HEK293 (cell line): ENCODE measurements around the gene SRBD1.

Experiments
- CTCF ChIA-PET: fragments of 350-600 bp; formaldehyde crosslinking; extraction: SDS; loops from one replicate; lab custom pipeline; 2021; ENCODE audit warnings: antibody characterized with exemption; lab: Yijun Ruan, JAX
- POLR2A ChIA-PET: fragments of 300-600 bp; formaldehyde crosslinking; extraction: SDS; loops from one replicate; lab custom pipeline; 2020; ENCODE audit warnings: antibody characterized with exemption, inconsistent platforms; lab: Yijun Ruan, JAX
- H3K27ac ChIP-seq: fragments of 200-500 bp; sonication (Bioruptor generic); 2 replicates; pipeline ENCODE4 v1.5.1; 2014; ENCODE audit warnings: low read depth, low read length, control low read depth, inconsistent platforms; ENCODE audit errors: extremely low read depth
- H3K36me3 ChIP-seq, 2 experiments: fragments of 200-500 bp in 1 of 2; sonication (Bioruptor generic) in 1 of 2; 1 replicate in 1 of 2; 2 replicates in 1 of 2; pipeline ENCODE4 v1.5.1; 2014 to 2017; ENCODE audit warnings: inconsistent platforms in 2 of 2, low read length in 2 of 2; ENCODE audit not compliant: control insufficient read depth in 2 of 2, insufficient read depth in 1 of 2
- H3K4me1 ChIP-seq: fragments of 200-500 bp; sonication (Bioruptor generic); 2 replicates; pipeline ENCODE4 v1.5.1; 2014; ENCODE audit warnings: mild to moderate bottlenecking, low read length, inconsistent platforms; ENCODE audit not compliant: control insufficient read depth, insufficient read depth
- H3K4me3 ChIP-seq: 2 replicates; pipeline ENCODE4 v1.5.1; 2011; ENCODE audit warnings: low read depth, mild to moderate bottlenecking, control low read depth, low read length, moderate library complexity
- H3K9me3 ChIP-seq: fragments of 200-500 bp; sonication (Bioruptor generic); 2 replicates; pipeline ENCODE4 v1.5.1; 2014; ENCODE audit warnings: low read depth, low read length, inconsistent platforms; ENCODE audit not compliant: control insufficient read depth, insufficient read depth
- ELK4 ChIP-seq: IDR thresholded peaks from 2 replicates; pipeline ENCODE4 v1.6.1; 2011; ENCODE audit warnings: mild to moderate bottlenecking, low read depth, low read length, borderline replicate concordance
- GLI2 ChIP-seq: fragments of 450-650 bp; formaldehyde crosslinking; IDR thresholded peaks from 2 replicates; pipeline ENCODE4; 2017; ENCODE audit warnings: missing biosample characterization, missing genetic modification characterization, low read depth, borderline replicate concordance
- GLI4 ChIP-seq: fragments of 450-650 bp; formaldehyde crosslinking; IDR thresholded peaks from 2 replicates; pipeline ENCODE4 v1.5.1; 2016; ENCODE audit warnings: missing biosample characterization, missing genetic modification characterization
- HOXA7 ChIP-seq: sonication (generic); formaldehyde crosslinking; IDR thresholded peaks from 2 replicates; pipeline ENCODE4 v1.8.1; 2022; ENCODE audit warnings: missing genetic modification reagents, borderline replicate concordance
- MYNN ChIP-seq: fragments of 450-650 bp; formaldehyde crosslinking; IDR thresholded peaks from 2 replicates; pipeline ENCODE4 v1.5.1; 2016; ENCODE audit warnings: missing biosample characterization, missing genetic modification characterization, borderline replicate concordance
- PRDM1 ChIP-seq: fragments of 450-650 bp; formaldehyde crosslinking; IDR thresholded peaks from 2 replicates; pipeline ENCODE4; 2016; ENCODE audit warnings: missing biosample characterization, missing genetic modification characterization
- PRDM2 ChIP-seq: fragments of 450-650 bp; formaldehyde crosslinking; IDR thresholded peaks from 2 replicates; pipeline ENCODE4 v1.5.1; 2016; ENCODE audit warnings: missing biosample characterization, missing genetic modification characterization, borderline replicate concordance
- ZBTB11 ChIP-seq: fragments of 450-650 bp; formaldehyde crosslinking; conservative IDR thresholded peaks from 2 replicates; pipeline ENCODE4 v1.5.1; 2016; ENCODE audit warnings: low read depth, missing biosample characterization, missing genetic modification characterization
- ZBTB49 ChIP-seq: fragments of 450-650 bp; formaldehyde crosslinking; IDR thresholded peaks from 2 replicates; pipeline ENCODE4 v1.5.1; 2016; ENCODE audit warnings: missing biosample characterization, missing genetic modification characterization, low read depth
- ZBTB8A ChIP-seq: fragments of 450-650 bp; formaldehyde crosslinking; IDR thresholded peaks from 2 replicates; pipeline ENCODE4 v1.5.1; 2016; ENCODE audit warnings: missing biosample characterization, missing genetic modification characterization
- ZFP3 ChIP-seq: fragments of 450-650 bp; formaldehyde crosslinking; IDR thresholded peaks from 2 replicates; pipeline ENCODE4 v1.5.1; 2016; ENCODE audit warnings: low read depth, missing biosample characterization, missing genetic modification characterization
- ZNF140 ChIP-seq: fragments of 450-650 bp; formaldehyde crosslinking; IDR thresholded peaks from 2 replicates; pipeline ENCODE4 v1.5.1; 2016; ENCODE audit warnings: missing biosample characterization, missing genetic modification characterization
- ZNF311 ChIP-seq: fragments of 450-650 bp; formaldehyde crosslinking; IDR thresholded peaks from 2 replicates; pipeline ENCODE4 v1.5.1; 2017; ENCODE audit warnings: missing biosample characterization, missing genetic modification characterization, borderline replicate concordance
- ZNF37A ChIP-seq: fragments of 450-650 bp; IDR thresholded peaks from 2 replicates; pipeline ENCODE4 v1.5.1; 2018; ENCODE audit warnings: missing biosample characterization, missing genetic modification characterization
- ZNF416 ChIP-seq: fragments of 450-650 bp; formaldehyde crosslinking; IDR thresholded peaks from 2 replicates; pipeline ENCODE4 v1.5.1; 2016; ENCODE audit warnings: missing biosample characterization, missing genetic modification characterization
- ZNF530 ChIP-seq: fragments of 450-650 bp; formaldehyde crosslinking; IDR thresholded peaks from 2 replicates; pipeline ENCODE4 v1.5.1; 2016; ENCODE audit warnings: low read depth, missing biosample characterization, missing genetic modification characterization
- ZNF624 ChIP-seq: fragments of 450-650 bp; formaldehyde crosslinking; IDR thresholded peaks from 2 replicates; pipeline ENCODE4 v1.5.1; 2017; ENCODE audit warnings: missing biosample characterization, missing genetic modification characterization
- ZNF654 ChIP-seq: fragments of 450-650 bp; formaldehyde crosslinking; IDR thresholded peaks from 2 replicates; pipeline ENCODE4 v1.5.1; 2016; ENCODE audit warnings: low read depth, missing biosample characterization, missing genetic modification characterization
- ZNF704 ChIP-seq: fragments of 450-650 bp; formaldehyde crosslinking; IDR thresholded peaks from 2 replicates; pipeline ENCODE4 v1.5.1; 2016; ENCODE audit warnings: missing biosample characterization, missing genetic modification characterization
- ZSCAN16 ChIP-seq: fragments of 450-650 bp; formaldehyde crosslinking; IDR thresholded peaks from 2 replicates; pipeline ENCODE4 v1.5.1; 2016; ENCODE audit warnings: missing biosample characterization, missing genetic modification characterization
- ZSCAN18 ChIP-seq: fragments of 450-650 bp; formaldehyde crosslinking; IDR thresholded peaks from 2 replicates; pipeline ENCODE4 v1.5.1; 2016; ENCODE audit warnings: missing biosample characterization, missing genetic modification characterization

Gene SRBD1

GRCh38 chr2:45575881-45576280 lies 35.2 kb downstream of the SRBD1 start (continued):
- TF ChIP-seq MYNN (tag by site-specific recombination) (no peak), HOXA7 (no peak), ZBTB49 (no peak), ZSCAN18 (tag by site-specific recombination) (no peak), ZNF140 (tag by site-specific recombination) (no peak)
- TF ChIP-seq, all 188 proteins: peak for 0

- no peak for TF ChIP-seq ZNF530
- TF ChIP-seq GLI4, result no peak
- TF ChIP-seq ZBTB8A (tag by site-specific recombination), result no peak
- TF ChIP-seq ZBTB11 (tag by site-specific recombination), result no peak
- no peak for TF ChIP-seq PRDM1 (tag by site-specific recombination)
- no peak for TF ChIP-seq ZNF416 (tag by site-specific recombination)
- no peak for TF ChIP-seq ZNF654 (tag by site-specific recombination)
- TF ChIP-seq ZNF37A (tag by site-specific recombination), result no peak
- TF ChIP-seq ZNF704 (tag by site-specific recombination), result no peak
- no peak for TF ChIP-seq ZSCAN16 (tag by site-specific recombination)
- no peak for TF ChIP-seq PRDM2 (tag by site-specific recombination)
- TF ChIP-seq ZNF624 (tag by site-specific recombination), result no peak
- no peak for TF ChIP-seq ZNF311 (tag by site-specific recombination)
- TF ChIP-seq ZFP3 (tag by site-specific recombination), result no peak
- no peak for TF ChIP-seq GLI2 (tag by site-specific recombination)
- no peak for TF ChIP-seq ELK4
- TF ChIP-seq, all 188 proteins: peak for 0
- no peak overlapping the region for H3K4me3 ChIP-seq
- H3K27ac ChIP-seq, result no peak overlapping the region
- ChIA-PET CTCF (interaction anchor here (1.1 to 1.3 kb wide), 5 partner anchors 12 to 182 kb away, joined by 3 to 4 read pairs (median 3); no protein-coding TSS in a partner anchor), POLR2A (no interaction called here)
- H3K9me3 ChIP-seq, result no peaks in the 10 kb centered on the region
- H3K4me1 ChIP-seq, result peaks cover 8% of the 10 kb centered on the region; the same call in 1 of the 2 replicates
- H3K36me3 ChIP-seq, result peaks cover 0 to 12% of the 10 kb centered on the region in 2 experiments; a peak in 1 of 3 replicates
Observed at GRCh38 chr2:45572979-45573378, 38.1 kb downstream of the SRBD1 start.
